GM23248 (cell line): ENCODE data around the gene NAXD. TPM values are rescaled to one million over a fixed set of nuclear protein-coding genes. Genes with fewer than 3 reads are reported as not detected.

Experiments
- DNase-seq: peaks from one replicate; pipeline ENCODE4 v3.0.0-alpha.2; 2015
- H2AFZ ChIP-seq: fragments of 200-600 bp; sonication (generic); 2 replicates; pipeline ENCODE4 v1.6.1; 2016; ENCODE audit warnings: antibody characterized with exemption
- H3F3A ChIP-seq: fragments of 200-600 bp; sonication (generic); 2 replicates; pipeline ENCODE4 v1.6.1; 2016; ENCODE audit warnings: mild to moderate bottlenecking, antibody characterized with exemption, mixed run types; ENCODE audit not compliant: insufficient read depth
- H3K27ac ChIP-seq: fragments of 200-600 bp; sonication (generic); 2 replicates; pipeline ENCODE4 v1.5.1; 2016; ENCODE audit warnings: mild to moderate bottlenecking
- H3K27me3 ChIP-seq: fragments of 200-600 bp; sonication (generic); replicated peaks from 2 replicates; pipeline ENCODE4 v1.6.1; 2016; ENCODE audit warnings: mild to moderate bottlenecking; ENCODE audit not compliant: insufficient read depth
- H3K36me3 ChIP-seq: fragments of 200-600 bp; sonication (generic); 2 replicates; pipeline ENCODE4 v1.6.1; 2016; ENCODE audit warnings: low read depth, mild to moderate bottlenecking
- H3K4me1 ChIP-seq: fragments of 200-600 bp; sonication (generic); 2 replicates; pipeline ENCODE4 v1.6.1; 2016; ENCODE audit warnings: mild to moderate bottlenecking; ENCODE audit not compliant: insufficient read depth
- H3K4me2 ChIP-seq: fragments of 200-600 bp; sonication (generic); one replicate; pipeline ENCODE4 v1.6.1; 2016; ENCODE audit warnings: mild to moderate bottlenecking; ENCODE audit not compliant: unreplicated experiment
- H3K4me3 ChIP-seq: fragments of 200-600 bp; sonication (generic); 2 replicates; pipeline ENCODE4 v1.5.1; 2016; ENCODE audit warnings: mild to moderate bottlenecking
- H3K79me2 ChIP-seq: fragments of 200-600 bp; sonication (generic); 2 replicates; pipeline ENCODE4 v1.6.1; 2016; ENCODE audit warnings: mild to moderate bottlenecking; ENCODE audit not compliant: insufficient read depth
- H3K9ac ChIP-seq: fragments of 200-600 bp; sonication (generic); 2 replicates; pipeline ENCODE4 v1.6.1; 2016; ENCODE audit warnings: mild to moderate bottlenecking
- H3K9me2 ChIP-seq: fragments of 200-600 bp; sonication (generic); 2 replicates; pipeline ENCODE4 v1.6.1; 2016; ENCODE audit warnings: mixed run types, mild to moderate bottlenecking, moderate library complexity; ENCODE audit not compliant: insufficient read depth
- H3K9me3 ChIP-seq: fragments of 200-600 bp; sonication (generic); one replicate; pipeline ENCODE4 v1.6.1; 2017; ENCODE audit warnings: low read depth
- H4K20me1 ChIP-seq: fragments of 200-600 bp; sonication (generic); 2 replicates; pipeline ENCODE4 v1.6.0; 2016; ENCODE audit not compliant: insufficient read depth
- EZH2 ChIP-seq: fragments of 200-600 bp; sonication (generic); IDR thresholded peaks from 2 replicates; pipeline ENCODE4 v1.6.1; 2018; ENCODE audit warnings: antibody characterized with exemption, mild to moderate bottlenecking; ENCODE audit not compliant: insufficient read depth, poor library complexity, severe bottlenecking
- EZH2phosphoT487 ChIP-seq: fragments of 200-600 bp; sonication (generic); IDR thresholded peaks from 2 replicates; pipeline ENCODE4 v1.6.1; 2018; ENCODE audit warnings: antibody characterized with exemption, moderate library complexity, mild to moderate bottlenecking, low read depth; ENCODE audit not compliant: insufficient read depth
- WGBS, 2 experiments: methylation state at CpG; one replicate each; pipeline ENCODE4 v1.1.6; 2015 to 2017; ENCODE audit warnings: low lambda C conversion rate in 2 of 2, low coverage in 1 of 2; ENCODE audit errors: missing lambda C conversion rate in 2 of 2; 5-methylcytosine and 5-hydroxymethylcytosine counted together
- in situ Hi-C: fragments of 300-500 bp; cut with MboI; formaldehyde crosslinking; loops from 2 replicates; pipeline ENCODE4 v1.15.0; 2020
- polyA plus RNA-seq: library from polyadenylated mRNA; unstranded; fragments of >200 nt; fragmentation: Nextera tagmentation; extraction: Ambion mirVana; gene quantifications from 2 replicates; pipeline ENCODE4 v1.2.1, GENCODE V29; 2016
- total RNA-seq: library from RNA; depleted of rRNA; stranded (reverse); fragments of >200 nt; shearing (Covaris generic); gene quantifications from 2 replicates; pipeline ENCODE4 v1.2.3, GENCODE V29; 2014

Gene NAXD
- total and polyA plus RNA-seq, 2 experiments from 2014 or later = 23.5 to 26.9 TPM

GRCh38 chr13:110650436-110650835 is 35.1 kb downstream of the NAXD start:
- no peak for DNase-seq
- Histone ChIP-seq H3K27me3 (no peaks in the 10 kb centered on the region), H3K36me3 (no peaks in the 10 kb centered on the region), H2AFZ (no peak overlapping the region), H3K4me1 (no peaks in the 10 kb centered on the region), H3K4me3 (no peak overlapping the region), H3K4me2 (no peak overlapping the region), H3K9me2 (no peaks in the 10 kb centered on the region), H3K9me3 (no peaks in the 10 kb centered on the region), H3K9ac (no peak overlapping the region), H3K79me2 (no peaks in the 10 kb centered on the region; the same call in 1 of the 2 replicates), H4K20me1 (no peaks in the 10 kb centered on the region), H3F3A (no peaks in the 10 kb centered on the region), H3K27ac (no peak overlapping the region)
- 89 to 94% methylated on average over 14 of the region's 14 CpGs for WGBS, 2 experiments
- in situ Hi-C loops = no loop called here
- TF ChIP-seq EZH2phosphoT487 (no peak), EZH2 (no peak)

- no peaks in the 10 kb centered on the region for H3K9me2 ChIP-seq
- H3K4me1 ChIP-seq = no peaks in the 10 kb centered on the region
- 83 to 90% methylated on average over 14 of the region's 14 CpGs for WGBS, 2 experiments
- no peak for DNase-seq
- no peak overlapping the region for H3K9ac ChIP-seq
- H3K27ac ChIP-seq = no peak overlapping the region
- H3K9me3 ChIP-seq = no peaks in the 10 kb centered on the region
- no peak overlapping the region for H3K4me2 ChIP-seq
- TF ChIP-seq EZH2phosphoT487 = no peak
- TF ChIP-seq EZH2 = no peak
- no peaks in the 10 kb centered on the region for H3K36me3 ChIP-seq
- H2AFZ ChIP-seq = no peak overlapping the region
- H3K79me2 ChIP-seq = no peaks in the 10 kb centered on the region; the same call in 1 of the 2 replicates
- in situ Hi-C loops = no loop called here
- H3K4me3 ChIP-seq = no peak overlapping the region
- H4K20me1 ChIP-seq = no peaks in the 10 kb centered on the region
- H3F3A ChIP-seq = no peaks in the 10 kb centered on the region
- H3K27me3 ChIP-seq = no peaks in the 10 kb centered on the region
These were observed 35.9 kb downstream of the NAXD start for GRCh38 chr13:110651271-110651670.

GRCh38 chr13:110651726-110652230 is 36.4 kb downstream of the NAXD start:
- no peak overlapping the region for H2AFZ ChIP-seq
- no peak overlapping the region for H3K9ac ChIP-seq
- H3K79me2 ChIP-seq = no peaks in the 10 kb centered on the region; the same call in 1 of the 2 replicates
- H3K4me1 ChIP-seq = no peaks in the 10 kb centered on the region
- H3K4me3 ChIP-seq = no peak overlapping the region
- H3K4me2 ChIP-seq = no peak overlapping the region
- 85 to 87% methylated on average over 16 of the region's 16 CpGs for WGBS, 2 experiments
- H3F3A ChIP-seq = no peaks in the 10 kb centered on the region
- TF ChIP-seq EZH2phosphoT487 = no peak
- no peak for TF ChIP-seq EZH2
- H3K36me3 ChIP-seq = 0 out of 2 replicates have a peak, but pooled peaks cover under 1% of the 10 kb centered on the region
- no peaks in the 10 kb centered on the region for H3K9me2 ChIP-seq
- H3K27me3 ChIP-seq = no peaks in the 10 kb centered on the region
- no peak overlapping the region for H3K27ac ChIP-seq
- in situ Hi-C loops = no loop called here
- H3K9me3 ChIP-seq = no peaks in the 10 kb centered on the region
- H4K20me1 ChIP-seq = no peaks in the 10 kb centered on the region
- no peak for DNase-seq

GRCh38 chr13:110652231-110652730 is 36.9 kb downstream of the NAXD start:
- 84 to 86% methylated on average over 10 of the region's 10 CpGs for WGBS, 2 experiments
- Histone ChIP-seq H4K20me1 (no peaks in the 10 kb centered on the region), H3K79me2 (no peaks in the 10 kb centered on the region; the same call in 1 of the 2 replicates), H3K27ac (no peak overlapping the region), H3K36me3 (0 out of 2 replicates have a peak, but pooled peaks cover 4% of the 10 kb centered on the region), H3K9me3 (no peaks in the 10 kb centered on the region), H3K9me2 (no peaks in the 10 kb centered on the region), H3K9ac (no peak overlapping the region), H3K4me2 (no peak overlapping the region), H3K4me1 (no peaks in the 10 kb centered on the region), H3K27me3 (no peaks in the 10 kb centered on the region), H3K4me3 (no peak overlapping the region), H3F3A (no peaks in the 10 kb centered on the region), H2AFZ (no peak overlapping the region)
- in situ Hi-C loops = no loop called here
- no peak for DNase-seq
- TF ChIP-seq EZH2phosphoT487 (no peak), EZH2 (no peak)
